HG03520 (cell line): ENCODE measurements around the gene TMEM255A.
A peak's percentile ranks its signal among the peaks of the same experiment; 100 is the strongest.

ENCODE experiments used
- ATAC-seq: cut with Tn5 transposase; IDR thresholded peaks from one replicate; pipeline ENCODE4 v1.9.1; 2021; ENCODE audit warnings: mild to moderate bottlenecking, moderate library complexity; ENCODE audit not compliant: unreplicated experiment

The TMEM255A gene

GRCh38 chrX:120271218-120271617, 40.0 kb downstream of the TMEM255A start:
- no peak for ATAC-seq

GRCh38 chrX:120270567-120270966, 40.7 kb downstream of the TMEM255A start:
- no peak for ATAC-seq

GRCh38 chrX:120269373-120270035, 41.8 kb downstream of the TMEM255A start:
- no peak for ATAC-seq

- no peak for ATAC-seq
These were observed 46.9 kb downstream of the TMEM255A start for GRCh38 chrX:120264341-120264740.

- ATAC-seq, result no peak
These were observed 48.2 kb downstream of the TMEM255A start for GRCh38 chrX:120262859-120263708.

- ATAC-seq, result no peak
These were observed 50.9 kb downstream of the TMEM255A start for GRCh38 chrX:120260369-120260768.

GRCh38 chrX:120253784-120254183, 57.5 kb downstream of the TMEM255A start:
- no peak for ATAC-seq

GRCh38 chrX:120251471-120252011, 59.7 kb downstream of the TMEM255A start:
- ATAC-seq, result no peak

GRCh38 chrX:120250522-120251271, 60.6 kb downstream of the TMEM255A start, which contains the start of gene ZBTB33:
Gene ZBTB33 (plus strand): TSS chrX:120250812. CDS start chrX:120253416, 2,604 bp downstream.
- ATAC-seq, result peak; percentile 96

- ATAC-seq, result peak; percentile 66
These were observed 66.3 kb downstream of the TMEM255A start for GRCh38 chrX:120244735-120245498.

GRCh38 chrX:120244395-120244734, 66.9 kb downstream of the TMEM255A start:
- ATAC-seq, result no peak

GRCh38 chrX:120242813-120243212, 68.4 kb downstream of the TMEM255A start:
- no peak for ATAC-seq

- ATAC-seq, result no peak
These were observed 72.3 kb downstream of the TMEM255A start for GRCh38 chrX:120238933-120239332.

- ATAC-seq, result no peak
These were observed 74.4 kb downstream of the TMEM255A start for GRCh38 chrX:120236687-120237479.

- ATAC-seq, result no peak
These were observed 76.0 kb downstream of the TMEM255A start for GRCh38 chrX:120235284-120235683.

- no peak for ATAC-seq
These were observed 82.9 kb downstream of the TMEM255A start for GRCh38 chrX:120228187-120228908.

- no peak for ATAC-seq
These were observed 86.9 kb downstream of the TMEM255A start for GRCh38 chrX:120224388-120224787.

- no peak for ATAC-seq
These were observed 87.9 kb downstream of the TMEM255A start for GRCh38 chrX:120223374-120223773.
